GM18867 (cell line): ENCODE results near the gene PINK1.
A peak's percentile ranks its signal among the peaks of the same experiment; 100 is the strongest.
"Not testable (repeated sequence)": the region's sequence is repeated elsewhere in the genome, so short reads cannot be mapped to it uniquely, and the experiment has no call there.

Experiments
- ATAC-seq: cut with Tn5 transposase; IDR thresholded peaks from one replicate; pipeline ENCODE4 v1.9.1; 2021; ENCODE audit warnings: mild to moderate bottlenecking, moderate library complexity; ENCODE audit not compliant: unreplicated experiment

Gene PINK1

DNA sequence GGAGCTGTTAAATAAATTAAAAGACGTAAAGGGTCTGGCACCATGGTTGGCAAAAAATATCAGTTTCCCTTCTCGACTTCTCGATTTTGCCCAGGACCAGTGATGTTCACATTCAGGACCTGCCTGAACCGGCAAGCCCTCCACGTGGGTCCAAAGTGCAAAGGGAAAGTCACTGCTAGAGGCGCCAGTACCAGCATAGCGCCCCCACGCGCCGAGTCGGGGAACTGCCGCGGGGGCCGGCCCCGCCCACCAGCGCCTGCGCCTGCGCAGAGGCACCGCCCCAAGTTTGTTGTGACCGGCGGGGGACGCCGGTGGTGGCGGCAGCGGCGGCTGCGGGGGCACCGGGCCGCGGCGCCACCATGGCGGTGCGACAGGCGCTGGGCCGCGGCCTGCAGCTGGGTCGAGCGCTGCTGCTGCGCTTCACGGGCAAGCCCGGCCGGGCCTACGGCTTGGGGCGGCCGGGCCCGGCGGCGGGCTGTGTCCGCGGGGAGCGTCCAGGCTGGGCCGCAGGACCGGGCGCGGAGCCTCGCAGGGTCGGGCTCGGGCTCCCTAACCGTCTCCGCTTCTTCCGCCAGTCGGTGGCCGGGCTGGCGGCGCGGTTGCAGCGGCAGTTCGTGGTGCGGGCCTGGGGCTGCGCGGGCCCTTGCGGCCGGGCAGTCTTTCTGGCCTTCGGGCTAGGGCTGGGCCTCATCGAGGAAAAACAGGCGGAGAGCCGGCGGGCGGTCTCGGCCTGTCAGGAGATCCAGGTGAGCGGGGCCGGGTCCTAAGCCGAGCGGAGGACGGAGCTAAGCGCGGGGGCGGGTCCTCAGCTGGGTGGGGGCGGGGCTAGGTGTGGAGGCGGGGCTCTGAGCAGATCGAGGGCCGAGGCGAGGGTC, at the start of gene PINK1:
TSS of gene PINK1 (plus strand) at position 269 of the 875 bp plus-strand sequence. CDS start at position 360, 91 bp downstream.
- ATAC-seq = peak; percentile 68

GRCh38 chr1:20584890-20585289, 48.4 kb upstream of the PINK1 start:
- ATAC-seq = no peak

DNA sequence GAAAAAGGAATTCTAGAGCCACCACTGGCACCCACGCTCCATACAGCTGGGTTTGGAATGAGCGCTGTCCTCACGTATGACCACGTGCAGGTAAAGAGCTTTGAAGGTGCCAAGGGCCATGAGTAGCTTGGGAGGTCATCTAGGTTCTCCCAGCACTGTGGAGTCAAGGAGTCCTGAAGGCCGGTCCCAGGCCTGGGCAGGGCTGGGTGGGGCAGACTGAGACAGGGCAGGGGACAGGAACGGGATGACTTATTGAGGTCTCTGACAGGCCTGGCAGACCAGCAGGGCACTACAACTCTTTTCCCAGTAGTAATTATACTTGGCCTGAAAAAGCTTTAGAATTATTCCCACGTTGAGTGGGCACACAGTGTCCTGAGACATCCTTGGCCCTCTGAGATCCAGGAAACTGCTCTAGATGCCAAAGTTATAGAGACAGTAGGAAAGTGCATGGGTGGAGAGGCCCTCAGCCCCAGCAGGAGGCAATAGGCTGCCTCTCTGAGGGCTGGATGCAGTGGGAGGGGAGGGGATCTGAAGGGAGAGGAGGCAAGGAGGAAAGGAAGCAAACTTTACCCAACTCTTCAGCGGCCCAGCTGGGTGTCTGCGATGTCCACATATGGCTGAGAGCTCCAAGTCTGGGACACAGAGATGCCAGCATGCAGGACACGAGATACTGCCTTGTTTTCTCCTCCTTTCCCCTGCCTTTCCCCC, 46.2 kb upstream of the PINK1 start:
- ATAC-seq = no peak

GRCh38 chr1:20587661-20588053, 45.6 kb upstream of the PINK1 start:
- no peak for ATAC-seq

DNA sequence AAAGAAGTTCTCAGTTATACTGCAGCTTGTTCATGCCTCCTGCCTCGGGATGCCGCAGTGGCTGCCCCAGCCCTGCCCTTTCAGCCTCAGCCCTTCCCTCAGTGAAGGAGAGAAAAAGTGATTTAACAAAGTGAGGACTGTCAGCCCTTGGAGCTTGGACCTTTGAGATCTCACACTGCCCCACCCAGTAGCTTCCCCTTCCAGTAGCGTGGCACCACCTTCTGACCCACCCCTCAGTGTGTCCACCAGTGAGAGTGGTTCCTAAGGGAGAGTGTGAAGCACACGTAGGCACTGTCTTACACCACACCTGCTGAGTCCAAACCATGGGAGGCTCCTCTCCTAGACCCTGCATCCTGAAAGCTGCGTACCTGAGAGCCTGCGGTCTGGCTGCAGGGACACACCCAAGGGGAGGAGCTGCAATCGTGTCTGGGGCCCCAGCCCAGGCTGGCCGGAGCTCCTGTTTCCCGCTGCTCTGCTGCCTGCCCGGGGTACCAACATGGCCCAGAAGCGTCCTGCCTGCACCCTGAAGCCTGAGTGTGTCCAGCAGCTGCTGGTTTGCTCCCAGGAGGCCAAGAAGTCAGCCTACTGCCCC, 44.5 kb upstream of the PINK1 start, which contains the start of gene CDA:
TSS of gene CDA (plus strand) at position 464 of the 592 bp plus-strand sequence. CDS start at position 497, 33 bp downstream.
- ATAC-seq = no peak

DNA sequence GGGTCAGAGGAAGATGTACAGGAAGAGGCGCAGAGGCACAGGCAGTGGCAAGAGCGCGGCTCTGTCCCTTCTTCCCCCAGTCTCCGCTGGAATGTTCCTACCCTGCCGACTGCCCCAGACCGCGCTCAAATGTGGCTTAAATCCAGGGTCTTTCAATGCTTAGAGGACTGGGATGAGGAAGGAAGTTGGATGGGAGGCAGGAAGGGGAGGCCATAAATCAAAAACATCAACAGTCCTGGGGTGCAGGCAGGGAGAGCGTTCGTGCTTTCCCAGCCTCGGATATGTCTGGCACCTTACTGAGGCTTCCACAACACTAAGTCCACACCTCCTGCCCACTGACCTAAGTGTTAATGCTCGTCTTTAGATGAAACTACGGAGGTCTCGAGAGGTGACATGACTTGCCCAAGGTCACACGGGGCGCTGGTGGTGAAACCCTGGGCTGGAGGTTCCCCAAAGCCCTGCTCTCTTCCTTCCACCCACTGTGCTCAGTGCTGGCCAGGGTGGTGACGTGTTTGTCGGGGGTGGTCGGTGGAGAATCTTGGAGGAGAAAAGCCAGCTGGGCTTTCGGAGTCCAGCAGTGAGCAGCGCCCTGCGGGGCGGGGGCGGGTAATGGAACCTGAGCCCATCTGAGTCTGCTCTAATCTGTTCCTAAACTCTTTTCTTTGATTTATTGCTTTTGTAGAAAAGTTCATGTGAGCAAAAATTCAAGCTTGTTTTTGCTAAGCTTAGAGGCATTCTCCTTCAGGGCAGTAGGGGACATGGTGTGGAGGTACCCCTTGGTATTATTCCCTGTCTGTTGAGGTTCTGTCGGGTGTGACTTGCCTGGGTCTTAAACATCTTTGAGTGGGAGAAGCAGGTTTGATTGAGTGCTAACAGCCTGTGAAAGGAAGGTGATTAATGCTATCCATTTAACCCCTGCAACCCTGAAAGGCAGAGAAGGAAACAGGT, 43.7 kb upstream of the PINK1 start:
- no peak for ATAC-seq

GRCh38 chr1:20590306-20590777, 42.9 kb upstream of the PINK1 start:
- ATAC-seq = no peak

- ATAC-seq = no peak
Measured at GRCh38 chr1:20593756-20594155, 39.5 kb upstream of the PINK1 start.

DNA sequence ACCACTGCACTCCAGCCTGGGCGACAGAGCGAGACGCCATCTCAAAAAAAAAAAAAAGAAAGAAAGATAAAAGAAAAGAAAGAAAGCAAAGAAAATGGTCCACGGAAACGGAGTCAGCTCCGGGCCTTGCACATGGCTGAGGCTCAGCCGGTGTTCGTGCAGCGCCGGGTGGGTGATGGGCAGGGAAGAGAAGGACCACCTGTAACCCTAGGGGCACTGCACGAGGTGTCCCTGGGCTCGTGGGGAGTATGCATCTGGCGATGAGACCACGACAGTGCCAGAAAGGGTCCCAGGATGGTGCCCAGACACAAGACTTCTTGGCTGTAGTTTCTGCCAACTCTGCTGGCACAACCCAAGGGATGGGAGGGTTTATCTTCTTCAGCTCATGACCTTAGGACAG, 38.5 kb upstream of the PINK1 start:
- no peak for ATAC-seq

GRCh38 chr1:20596106-20596505, 37.2 kb upstream of the PINK1 start:
- no peak for ATAC-seq

DNA sequence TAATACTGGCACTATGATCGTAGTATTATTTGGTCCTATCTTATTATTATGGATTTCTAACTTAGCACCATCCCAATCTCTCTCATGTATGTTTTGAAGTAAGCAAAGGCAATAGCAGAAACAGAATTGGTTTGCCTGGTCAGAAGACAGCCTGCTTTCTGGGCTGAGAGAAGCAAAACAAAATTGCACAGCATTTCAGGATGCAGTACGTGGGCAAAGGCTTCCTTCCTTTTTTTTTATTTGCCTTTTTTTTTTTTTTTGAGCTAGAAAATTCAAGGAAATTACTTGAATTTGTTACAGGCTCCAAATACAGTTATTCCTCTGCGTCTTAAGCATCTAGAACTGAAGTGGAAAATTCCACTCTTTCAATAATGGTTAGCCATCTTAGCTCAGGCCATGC, 35.6 kb upstream of the PINK1 start:
- ATAC-seq = no peak

GRCh38 chr1:20600156-20600555, 33.1 kb upstream of the PINK1 start:
- no peak for ATAC-seq

- no peak for ATAC-seq
Measured at GRCh38 chr1:20601129-20601825, 32.0 kb upstream of the PINK1 start.

DNA sequence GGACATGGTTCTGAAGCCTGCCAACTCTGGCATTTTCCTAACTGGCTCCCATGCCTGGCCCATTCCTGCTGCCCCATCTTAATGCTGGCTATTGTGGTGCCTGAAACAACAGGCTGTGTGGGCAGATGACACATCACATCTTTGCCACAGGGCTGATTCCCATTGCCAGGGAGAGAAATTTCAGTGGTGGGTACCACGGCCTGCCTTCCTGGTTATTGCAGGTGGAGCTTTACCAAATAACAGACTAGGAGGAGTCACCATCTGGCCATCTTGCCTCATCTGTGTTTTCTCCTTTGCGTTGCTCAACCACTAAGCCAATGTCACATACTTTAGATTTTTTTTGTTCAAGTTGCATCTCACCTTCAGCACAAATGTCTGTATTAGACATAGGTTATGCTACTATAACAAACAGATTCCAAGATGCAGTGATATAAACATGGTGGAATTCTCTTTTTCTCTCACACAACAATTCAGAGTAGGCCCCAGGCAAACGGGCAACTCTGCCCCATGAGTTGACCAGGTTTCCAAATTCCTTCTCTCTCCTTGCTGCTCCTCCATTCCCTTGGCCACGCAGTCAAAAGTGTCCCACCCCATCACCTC, 30.3 kb upstream of the PINK1 start:
- no peak for ATAC-seq

- ATAC-seq = no peak
Measured at GRCh38 chr1:20603504-20604464, 29.5 kb upstream of the PINK1 start.

DNA sequence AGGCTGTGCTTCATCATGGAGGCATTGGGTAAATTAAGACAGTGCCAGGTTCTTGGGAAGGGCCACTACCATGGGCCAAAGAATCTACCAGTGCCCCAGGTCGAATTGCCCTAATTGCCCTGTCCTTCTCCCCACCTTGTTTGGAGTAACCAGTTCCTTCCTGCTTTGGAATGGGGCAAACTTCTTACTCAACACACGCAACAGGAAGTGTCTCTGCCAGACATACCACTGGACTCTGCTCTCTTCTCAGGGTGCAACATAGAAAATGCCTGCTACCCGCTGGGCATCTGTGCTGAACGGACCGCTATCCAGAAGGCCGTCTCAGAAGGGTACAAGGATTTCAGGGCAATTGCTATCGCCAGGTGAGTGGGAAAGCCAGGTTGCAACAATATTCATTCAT, 28.6 kb upstream of the PINK1 start:
- no peak for ATAC-seq

GRCh38 chr1:20606801-20607570, 26.3 kb upstream of the PINK1 start:
- not testable (repeated sequence) for ATAC-seq
